SIG-M5 treated with dmso at 0.1 percent for 504 hours (cell line): ENCODE data around the gene PCNA.
"Not testable (repeated sequence)": the region's sequence is repeated elsewhere in the genome, so short reads cannot be mapped to it uniquely, and the experiment has no call there.

Experiments
- DNase-seq: peaks from one replicate; lab custom pipeline; 2025; ENCODE audit not compliant: unreplicated experiment; lab: John Stamatoyannopoulos, UW

The PCNA gene

GRCh38 chr20:5099909-5100308 lies 19.8 kb downstream of the PCNA start:
- DNase-seq = not testable (repeated sequence)

GRCh38 chr20:5099009-5099408 lies 20.7 kb downstream of the PCNA start:
- DNase-seq = not testable (repeated sequence)

- no peak for DNase-seq
Observed at GRCh38 chr20:5096463-5096862, 23.3 kb downstream of the PCNA start.

GRCh38 chr20:5095931-5096330 lies 23.8 kb downstream of the PCNA start:
- no peak for DNase-seq

GRCh38 chr20:5095454-5095853 lies 24.3 kb downstream of the PCNA start:
- no peak for DNase-seq

- DNase-seq = no peak
Observed at GRCh38 chr20:5092765-5093339, 26.9 kb downstream of the PCNA start.

- no peak for DNase-seq
Observed at GRCh38 chr20:5091902-5092301, 27.9 kb downstream of the PCNA start.

GRCh38 chr20:5090191-5090590 lies 29.6 kb downstream of the PCNA start:
- DNase-seq = peak; percentile 93

- no peak for DNase-seq
Observed at GRCh38 chr20:5088688-5089087, 31.1 kb downstream of the PCNA start.

GRCh38 chr20:5085380-5085779 lies 34.4 kb downstream of the PCNA start:
- peak; percentile 47 for DNase-seq

GRCh38 chr20:5080384-5080877 lies 39.3 kb downstream of the PCNA start:
- peak; percentile 99 for DNase-seq

- DNase-seq = peak; percentile 96
Observed at GRCh38 chr20:5078399-5078958, 41.3 kb downstream of the PCNA start.

GRCh38 chr20:5077761-5078387 lies 41.9 kb downstream of the PCNA start:
- DNase-seq = no peak

- DNase-seq = not testable (repeated sequence)
Observed at GRCh38 chr20:5076913-5077312, 42.8 kb downstream of the PCNA start.

GRCh38 chr20:5074232-5074674 lies 45.5 kb downstream of the PCNA start:
- peak; percentile 29 for DNase-seq

- DNase-seq = peak; percentile 58
Observed at GRCh38 chr20:5073660-5074231, 46.0 kb downstream of the PCNA start.

- peak; percentile 62 for DNase-seq
Observed at GRCh38 chr20:5072756-5073659, 46.8 kb downstream of the PCNA start.

- DNase-seq = not testable (repeated sequence)
Observed at GRCh38 chr20:5071942-5072341, 47.8 kb downstream of the PCNA start.

- DNase-seq = no peak
Observed at GRCh38 chr20:5070570-5070969, 49.2 kb downstream of the PCNA start.

- no peak for DNase-seq
Observed at GRCh38 chr20:5070081-5070480, 49.7 kb downstream of the PCNA start.
